ENCODE results near the gene GNPTAB. TPM values are rescaled to one million over a fixed set of nuclear protein-coding genes. Genes with fewer than 3 reads are reported as not detected.

Gene GNPTAB
- total RNA-seq, 1 experiment from 2014 or later, result 26.5 TPM

- TF ChIP-seq CTCF (conservative IDR thresholded peaks at IDR 0.05) (no peak), EZH2 (IDR thresholded peaks at IDR 0.05; ENCODE audit: low read depth) (no peak)
- DNase-seq, result no peak
- Histone ChIP-seq H3K4me2 (no peak overlapping the region), H3K9me3 (ENCODE audit: insufficient read depth, low read depth) (no peaks in the 10 kb centered on the region), H3K9me2 (ENCODE audit: insufficient read depth) (no peaks in the 10 kb centered on the region), H3K4me3 (no peak overlapping the region), H4K20me1 (ENCODE audit: insufficient read depth) (no peaks in the 10 kb centered on the region), H2AFZ (no peak overlapping the region), H3K36me3 (ENCODE audit: low read depth) (no peaks in the 10 kb centered on the region), H3K79me2 (ENCODE audit: low read depth) (no peaks in the 10 kb centered on the region), H3K27me3 (ENCODE audit: insufficient read depth, low read depth) (no peaks in the 10 kb centered on the region), H3K27ac (no peak overlapping the region), H3K4me1 (replicated peaks; ENCODE audit: insufficient read depth) (peaks cover 26% of the 10 kb centered on the region), H3F3A (ENCODE audit: insufficient read depth, low read depth) (peaks cover 7% of the 10 kb centered on the region; the same call in 1 of the 2 replicates)
- CTCF ChIA-PET, result no interaction called here
- intact Hi-C loops (cut with micrococcal nuclease; ENCODE audit: unreplicated experiment), result no loop called here
- BruUV-seq (replicated peaks), result no TSS peak
- POLR2A ChIA-PET (ENCODE audit: unreplicated experiment), result no interaction called here
Measured at GRCh38 chr12:101855364-101855884, 24.7 kb upstream of the GNPTAB start.

- ChIA-PET CTCF (no interaction called here), POLR2A (ENCODE audit: unreplicated experiment) (no interaction called here)
- no peak overlapping the region for H2AFZ ChIP-seq
- DNase-seq, result no peak
- no peak overlapping the region for H3K27ac ChIP-seq
- no peaks in the 10 kb centered on the region for H3K9me2 ChIP-seq (ENCODE audit: insufficient read depth)
- intact Hi-C loops (cut with micrococcal nuclease; ENCODE audit: unreplicated experiment), result no loop called here
- no peaks in the 10 kb centered on the region for H4K20me1 ChIP-seq (ENCODE audit: insufficient read depth)
- H3K9me3 ChIP-seq (ENCODE audit: insufficient read depth, low read depth), result no peaks in the 10 kb centered on the region
- no peaks in the 10 kb centered on the region for H3K79me2 ChIP-seq (ENCODE audit: low read depth)
- H3K4me3 ChIP-seq, result no peak overlapping the region
- no peak overlapping the region for H3K4me2 ChIP-seq
- H3K4me1 ChIP-seq (replicated peaks; ENCODE audit: insufficient read depth), result peaks cover 19% of the 10 kb centered on the region
- H3K36me3 ChIP-seq (ENCODE audit: low read depth), result no peaks in the 10 kb centered on the region
- no peaks in the 10 kb centered on the region for H3K27me3 ChIP-seq (ENCODE audit: insufficient read depth, low read depth)
- no TSS peak for BruUV-seq (replicated peaks)
- H3F3A ChIP-seq (ENCODE audit: insufficient read depth, low read depth), result peaks cover 7% of the 10 kb centered on the region; the same call in 1 of the 2 replicates
- no peak for TF ChIP-seq CTCF (conservative IDR thresholded peaks at IDR 0.05)
- TF ChIP-seq EZH2 (IDR thresholded peaks at IDR 0.05; ENCODE audit: low read depth), result no peak
Measured at GRCh38 chr12:101854747-101855146, 24.0 kb upstream of the GNPTAB start.

- Histone ChIP-seq H3K27me3 (ENCODE audit: insufficient read depth, low read depth) (no peaks in the 10 kb centered on the region), H3K4me2 (no peak overlapping the region), H3K36me3 (ENCODE audit: low read depth) (no peaks in the 10 kb centered on the region), H3K9me2 (ENCODE audit: insufficient read depth) (no peaks in the 10 kb centered on the region), H2AFZ (no peak overlapping the region), H3K4me3 (no peak overlapping the region), H3K9me3 (ENCODE audit: insufficient read depth, low read depth) (no peaks in the 10 kb centered on the region), H3K27ac (no peak overlapping the region), H3F3A (ENCODE audit: insufficient read depth, low read depth) (peaks cover 7% of the 10 kb centered on the region; the same call in 1 of the 2 replicates), H3K4me1 (replicated peaks; ENCODE audit: insufficient read depth) (peaks cover 16% of the 10 kb centered on the region), H3K79me2 (ENCODE audit: low read depth) (no peaks in the 10 kb centered on the region), H4K20me1 (ENCODE audit: insufficient read depth) (no peaks in the 10 kb centered on the region)
- TF ChIP-seq EZH2 (IDR thresholded peaks at IDR 0.05; ENCODE audit: low read depth) (no peak), CTCF (conservative IDR thresholded peaks at IDR 0.05) (no peak)
- intact Hi-C loops (cut with micrococcal nuclease; ENCODE audit: unreplicated experiment), result no loop called here
- no peak for DNase-seq
- CTCF ChIA-PET, result no interaction called here
- POLR2A ChIA-PET (ENCODE audit: unreplicated experiment), result no interaction called here
- no TSS peak for BruUV-seq (replicated peaks)
Measured at GRCh38 chr12:101852998-101853397, 22.2 kb upstream of the GNPTAB start.

Data from PC-9 (cell line).